PC-9 (cell line): Measurements from ENCODE around the gene AGO1.

Experiments
- EZH2 ChIP-seq: fragments of 200-600 bp; sonication (generic); IDR thresholded peaks from 2 replicates; pipeline ENCODE4 v1.8.0; 2017; ENCODE audit warnings: antibody characterized with exemption, low read depth
- TF ChIP-seq, protein P1 (sequence below): fragments of 200-600 bp; sonication (generic); conservative IDR thresholded peaks from 2 replicates; pipeline ENCODE4 v1.6.1; 2017; ENCODE audit warnings: mixed run types, antibody characterized with exemption, mild to moderate bottlenecking, moderate library complexity

DNA sequence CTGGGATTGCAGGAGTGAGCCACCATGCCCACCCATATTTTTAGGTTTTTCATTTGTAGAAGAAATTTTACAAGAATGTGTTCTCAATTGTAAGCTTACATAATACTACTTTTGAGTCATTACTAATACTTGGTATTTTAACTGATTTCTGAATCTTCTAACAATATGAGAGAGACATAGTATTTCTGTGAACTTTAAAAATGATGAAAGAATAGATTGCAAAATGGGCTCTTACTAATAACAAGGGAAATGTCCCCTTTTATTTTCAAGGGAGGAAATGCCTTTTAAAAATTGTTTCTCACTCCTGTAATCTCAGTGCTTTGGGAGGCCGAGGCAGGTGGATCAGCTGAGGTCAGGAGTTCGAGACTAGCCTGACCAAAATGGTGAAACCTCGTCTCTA, 53.8 kb downstream of the AGO1 start:
- TF ChIP-seq, protein P1, sequence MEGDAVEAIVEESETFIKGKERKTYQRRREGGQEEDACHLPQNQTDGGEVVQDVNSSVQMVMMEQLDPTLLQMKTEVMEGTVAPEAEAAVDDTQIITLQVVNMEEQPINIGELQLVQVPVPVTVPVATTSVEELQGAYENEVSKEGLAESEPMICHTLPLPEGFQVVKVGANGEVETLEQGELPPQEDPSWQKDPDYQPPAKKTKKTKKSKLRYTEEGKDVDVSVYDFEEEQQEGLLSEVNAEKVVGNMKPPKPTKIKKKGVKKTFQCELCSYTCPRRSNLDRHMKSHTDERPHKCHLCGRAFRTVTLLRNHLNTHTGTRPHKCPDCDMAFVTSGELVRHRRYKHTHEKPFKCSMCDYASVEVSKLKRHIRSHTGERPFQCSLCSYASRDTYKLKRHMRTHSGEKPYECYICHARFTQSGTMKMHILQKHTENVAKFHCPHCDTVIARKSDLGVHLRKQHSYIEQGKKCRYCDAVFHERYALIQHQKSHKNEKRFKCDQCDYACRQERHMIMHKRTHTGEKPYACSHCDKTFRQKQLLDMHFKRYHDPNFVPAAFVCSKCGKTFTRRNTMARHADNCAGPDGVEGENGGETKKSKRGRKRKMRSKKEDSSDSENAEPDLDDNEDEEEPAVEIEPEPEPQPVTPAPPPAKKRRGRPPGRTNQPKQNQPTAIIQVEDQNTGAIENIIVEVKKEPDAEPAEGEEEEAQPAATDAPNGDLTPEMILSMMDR, result no peak
- no peak for TF ChIP-seq EZH2
